Neural cell (in vitro differentiated cells): ENCODE results near the gene KLHL17. TPM values are rescaled to one million over a fixed set of nuclear protein-coding genes. Genes with fewer than 3 reads are reported as not detected.

ENCODE experiments used
- H2AFZ ChIP-seq: fragments of 200-600, 300-800 bp; sonication (generic), shearing (Covaris generic); 2 replicates; pipeline ENCODE4 v1.6.0; 2014; ENCODE audit warnings: low read depth, mild to moderate bottlenecking, antibody characterized with exemption, low read length, moderate library complexity
- H3F3A ChIP-seq: fragments of 200-600 bp; shearing (Covaris generic); 2 replicates; pipeline ENCODE4 v1.6.1; 2016; ENCODE audit warnings: mild to moderate bottlenecking, moderate library complexity, mixed read lengths, antibody characterized with exemption, low read length; ENCODE audit not compliant: insufficient read depth, poor library complexity, severe bottlenecking
- H3K27ac ChIP-seq: fragments of 200-600, 300-800 bp; sonication (generic), shearing (Covaris generic); 2 replicates; pipeline ENCODE4 v1.5.1; 2014; ENCODE audit warnings: mild to moderate bottlenecking, low read length, moderate library complexity
- H3K27me3 ChIP-seq: fragments of 300-800, 200-600 bp; sonication (generic), shearing (Covaris generic); 2 replicates; pipeline ENCODE4 v1.6.0; 2014; ENCODE audit warnings: mild to moderate bottlenecking, low read depth, low read length, moderate library complexity; ENCODE audit not compliant: insufficient read depth
- H3K36me3 ChIP-seq: fragments of 300-800, 200-600 bp; sonication (generic), shearing (Covaris generic); 2 replicates; pipeline ENCODE4 v1.5.1; 2014; ENCODE audit warnings: mild to moderate bottlenecking, antibody characterized with exemption, low read length, moderate library complexity; ENCODE audit not compliant: insufficient read depth
- H3K4me2 ChIP-seq: fragments of 300-800, 200-600 bp; sonication (generic), shearing (Covaris generic); 2 replicates; pipeline ENCODE4 v1.6.0; 2014; ENCODE audit warnings: mild to moderate bottlenecking, low read length
- H3K4me3 ChIP-seq: fragments of 300-800, 200-600 bp; sonication (generic), shearing (Covaris generic); 2 replicates; pipeline ENCODE4 v1.5.1; 2014; ENCODE audit warnings: mild to moderate bottlenecking, low read length, moderate library complexity
- H3K79me2 ChIP-seq: fragments of 200-600 bp; shearing (Covaris generic); replicated peaks from 2 replicates; pipeline ENCODE4 v1.6.0; 2014; ENCODE audit warnings: mild to moderate bottlenecking, low read length, moderate library complexity; ENCODE audit not compliant: insufficient read depth
- H3K9ac ChIP-seq: fragments of 300-800, 200-600 bp; sonication (generic), shearing (Covaris generic); 2 replicates; pipeline ENCODE4 v1.6.1; 2016; ENCODE audit warnings: mild to moderate bottlenecking, low read length, mixed read lengths
- H3K9me2 ChIP-seq: fragments of 200-600 bp; shearing (Covaris generic); 2 replicates; pipeline ENCODE4 v1.6.1; 2016; ENCODE audit warnings: mild to moderate bottlenecking, low read length, mixed read lengths; ENCODE audit not compliant: insufficient read depth
- H3K9me3 ChIP-seq: fragments of 200-600, 300-800 bp; sonication (generic), shearing (Covaris generic); 2 replicates; pipeline ENCODE4 v1.6.1; 2016; ENCODE audit warnings: mild to moderate bottlenecking, mixed run types, low read length, moderate library complexity, mixed read lengths
- H4K20me1 ChIP-seq: fragments of 200-600 bp; shearing (Covaris generic); 2 replicates; pipeline ENCODE4 v1.6.1; 2016; ENCODE audit warnings: mild to moderate bottlenecking, mixed run types; ENCODE audit not compliant: insufficient read depth
- EP300 ChIP-seq: fragments of 450-650 bp; conservative IDR thresholded peaks from 2 replicates; pipeline ENCODE4 v1.6.1; 2014; ENCODE audit warnings: antibody characterized with exemption, mild to moderate bottlenecking, moderate library complexity; ENCODE audit not compliant: poor library complexity, severe bottlenecking
- EZH2 ChIP-seq: fragments of 200-600, 300-800 bp; shearing (Covaris generic), sonication (generic); IDR thresholded peaks from 2 replicates; pipeline ENCODE4 v1.6.1; 2014; ENCODE audit warnings: antibody characterized with exemption, low read length, borderline replicate concordance, mild to moderate bottlenecking; ENCODE audit not compliant: insufficient read depth, poor library complexity, severe bottlenecking
- MXI1 ChIP-seq: fragments of 450-650 bp; conservative IDR thresholded peaks from 2 replicates; pipeline ENCODE4 v1.6.1; 2014; ENCODE audit warnings: antibody characterized with exemption, mild to moderate bottlenecking; ENCODE audit not compliant: poor library complexity, severe bottlenecking
- POLR2AphosphoS5 ChIP-seq: IDR thresholded peaks from 2 replicates; pipeline ENCODE4 v1.6.1; 2012
- RAD21 ChIP-seq: fragments of 450-650 bp; conservative IDR thresholded peaks from 2 replicates; pipeline ENCODE4 v1.6.1; 2014; ENCODE audit warnings: antibody characterized with exemption, mild to moderate bottlenecking, moderate library complexity
- SMC3 ChIP-seq: fragments of 450-650 bp; conservative IDR thresholded peaks from 2 replicates; pipeline ENCODE4 v1.6.1; 2014; ENCODE audit warnings: antibody characterized with exemption, mild to moderate bottlenecking, moderate library complexity; ENCODE audit not compliant: poor library complexity
- TAF1 ChIP-seq: IDR thresholded peaks from 2 replicates; pipeline ENCODE4 v1.6.1; 2012; ENCODE audit warnings: low read depth
- polyA plus RNA-seq: library from polyadenylated mRNA; depleted of rRNA; stranded (reverse); fragments of >200 nt; gene quantifications from 2 replicates; pipeline ENCODE4 v1.2.3, GENCODE V29; 2014
- TF ChIP-seq, protein P1 (sequence below): fragments of 450-650 bp; IDR thresholded peaks from 2 replicates; pipeline ENCODE4 v1.5.1; 2014; ENCODE audit warnings: antibody characterized with exemption, mild to moderate bottlenecking, moderate library complexity; ENCODE audit not compliant: poor library complexity, severe bottlenecking
- TF ChIP-seq, protein P2 (sequence below): IDR thresholded peaks from 2 replicates; pipeline ENCODE4 v1.6.1; 2012; ENCODE audit warnings: borderline replicate concordance

Gene KLHL17
- polyA plus RNA-seq, 1 donor from 2014 or later, result 52.3 TPM

DNA sequence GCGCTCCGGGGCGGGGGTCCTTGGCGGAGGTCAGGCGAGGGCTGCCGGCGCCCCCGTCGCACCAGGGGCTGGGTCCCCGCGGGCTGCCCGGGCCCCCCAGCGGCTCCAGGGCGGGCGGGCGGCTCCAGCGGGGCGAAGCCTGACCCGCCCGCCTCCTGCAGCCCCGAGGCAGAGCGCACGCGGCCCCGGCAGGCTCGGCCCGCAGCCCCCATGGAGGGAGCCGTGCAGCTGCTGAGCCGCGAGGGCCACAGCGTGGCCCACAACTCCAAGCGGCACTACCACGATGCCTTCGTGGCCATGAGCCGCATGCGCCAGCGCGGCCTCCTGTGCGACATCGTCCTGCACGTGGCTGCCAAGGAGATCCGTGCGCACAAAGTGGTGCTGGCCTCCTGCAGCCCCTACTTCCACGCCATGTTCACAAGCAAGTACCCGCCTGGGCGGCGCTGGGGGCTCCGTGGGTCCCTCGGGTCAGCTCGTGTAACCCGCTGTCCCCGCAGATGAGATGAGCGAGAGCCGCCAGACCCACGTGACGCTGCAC, 817 bp downstream of the KLHL17 start (continued):
- TF ChIP-seq, protein P1, sequence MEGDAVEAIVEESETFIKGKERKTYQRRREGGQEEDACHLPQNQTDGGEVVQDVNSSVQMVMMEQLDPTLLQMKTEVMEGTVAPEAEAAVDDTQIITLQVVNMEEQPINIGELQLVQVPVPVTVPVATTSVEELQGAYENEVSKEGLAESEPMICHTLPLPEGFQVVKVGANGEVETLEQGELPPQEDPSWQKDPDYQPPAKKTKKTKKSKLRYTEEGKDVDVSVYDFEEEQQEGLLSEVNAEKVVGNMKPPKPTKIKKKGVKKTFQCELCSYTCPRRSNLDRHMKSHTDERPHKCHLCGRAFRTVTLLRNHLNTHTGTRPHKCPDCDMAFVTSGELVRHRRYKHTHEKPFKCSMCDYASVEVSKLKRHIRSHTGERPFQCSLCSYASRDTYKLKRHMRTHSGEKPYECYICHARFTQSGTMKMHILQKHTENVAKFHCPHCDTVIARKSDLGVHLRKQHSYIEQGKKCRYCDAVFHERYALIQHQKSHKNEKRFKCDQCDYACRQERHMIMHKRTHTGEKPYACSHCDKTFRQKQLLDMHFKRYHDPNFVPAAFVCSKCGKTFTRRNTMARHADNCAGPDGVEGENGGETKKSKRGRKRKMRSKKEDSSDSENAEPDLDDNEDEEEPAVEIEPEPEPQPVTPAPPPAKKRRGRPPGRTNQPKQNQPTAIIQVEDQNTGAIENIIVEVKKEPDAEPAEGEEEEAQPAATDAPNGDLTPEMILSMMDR, result no peak
- TF ChIP-seq EZH2 (no peak), SMC3 (no peak)

DNA sequence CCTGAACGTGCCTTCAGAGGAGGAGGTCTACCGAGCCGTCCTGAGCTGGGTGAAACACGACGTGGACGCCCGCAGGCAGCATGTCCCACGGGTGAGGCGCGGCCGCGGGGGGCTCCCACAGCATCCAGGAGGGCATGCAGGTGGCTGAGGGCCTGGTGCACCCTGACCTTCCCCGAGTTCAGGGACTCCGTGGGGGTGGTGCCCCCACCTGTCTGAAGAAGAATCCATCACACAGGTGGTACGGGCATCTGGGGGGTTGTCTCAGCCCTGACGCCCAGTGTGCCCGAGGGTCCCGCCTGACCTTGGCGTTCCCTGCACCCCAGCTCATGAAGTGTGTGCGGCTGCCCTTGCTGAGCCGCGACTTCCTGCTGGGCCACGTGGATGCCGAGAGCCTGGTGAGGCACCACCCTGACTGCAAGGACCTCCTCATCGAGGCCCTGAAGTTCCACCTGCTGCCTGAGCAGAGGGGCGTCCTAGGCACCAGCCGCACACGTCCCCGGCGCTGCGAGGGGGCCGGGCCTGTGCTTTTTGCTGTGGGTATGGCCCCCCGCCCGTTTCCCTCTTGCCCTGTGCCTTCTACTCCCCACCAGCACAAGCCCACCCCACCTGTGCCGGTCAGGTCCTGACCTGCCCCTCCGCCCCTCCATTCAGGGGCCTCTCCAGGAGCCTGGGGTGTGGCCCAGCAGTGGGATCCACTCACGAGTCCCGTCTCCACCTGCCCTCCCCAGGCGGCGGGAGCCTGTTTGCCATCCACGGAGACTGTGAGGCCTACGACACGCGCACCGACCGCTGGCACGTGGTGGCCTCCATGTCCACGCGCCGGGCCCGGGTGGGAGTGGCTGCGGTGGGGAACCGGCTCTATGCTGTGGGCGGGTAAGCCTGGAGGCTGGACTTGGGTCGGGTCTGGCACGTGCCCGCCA, 2.3 kb downstream of the KLHL17 start:
- peaks cover 23% of the 10 kb centered on the region for H3K27me3 ChIP-seq
- no peak overlapping the region for H3K27ac ChIP-seq
- H3K9me3 ChIP-seq, result no peaks in the 10 kb centered on the region
- peaks cover 7% of the 10 kb centered on the region for H3K79me2 ChIP-seq
- H3K4me3 ChIP-seq, result no peak overlapping the region
- H3K36me3 ChIP-seq, result no peaks in the 10 kb centered on the region
- no peaks in the 10 kb centered on the region for H4K20me1 ChIP-seq
- no peak overlapping the region for H3K9ac ChIP-seq
- H2AFZ ChIP-seq, result no peak overlapping the region
- TF ChIP-seq POLR2AphosphoS5 (no peak), MXI1 (no peak), EZH2 (no peak), EP300 (no peak), SMC3 (no peak), TAF1 (no peak), RAD21 (no peak)
- TF ChIP-seq, protein P1, result no peak
- TF ChIP-seq, protein P2, sequence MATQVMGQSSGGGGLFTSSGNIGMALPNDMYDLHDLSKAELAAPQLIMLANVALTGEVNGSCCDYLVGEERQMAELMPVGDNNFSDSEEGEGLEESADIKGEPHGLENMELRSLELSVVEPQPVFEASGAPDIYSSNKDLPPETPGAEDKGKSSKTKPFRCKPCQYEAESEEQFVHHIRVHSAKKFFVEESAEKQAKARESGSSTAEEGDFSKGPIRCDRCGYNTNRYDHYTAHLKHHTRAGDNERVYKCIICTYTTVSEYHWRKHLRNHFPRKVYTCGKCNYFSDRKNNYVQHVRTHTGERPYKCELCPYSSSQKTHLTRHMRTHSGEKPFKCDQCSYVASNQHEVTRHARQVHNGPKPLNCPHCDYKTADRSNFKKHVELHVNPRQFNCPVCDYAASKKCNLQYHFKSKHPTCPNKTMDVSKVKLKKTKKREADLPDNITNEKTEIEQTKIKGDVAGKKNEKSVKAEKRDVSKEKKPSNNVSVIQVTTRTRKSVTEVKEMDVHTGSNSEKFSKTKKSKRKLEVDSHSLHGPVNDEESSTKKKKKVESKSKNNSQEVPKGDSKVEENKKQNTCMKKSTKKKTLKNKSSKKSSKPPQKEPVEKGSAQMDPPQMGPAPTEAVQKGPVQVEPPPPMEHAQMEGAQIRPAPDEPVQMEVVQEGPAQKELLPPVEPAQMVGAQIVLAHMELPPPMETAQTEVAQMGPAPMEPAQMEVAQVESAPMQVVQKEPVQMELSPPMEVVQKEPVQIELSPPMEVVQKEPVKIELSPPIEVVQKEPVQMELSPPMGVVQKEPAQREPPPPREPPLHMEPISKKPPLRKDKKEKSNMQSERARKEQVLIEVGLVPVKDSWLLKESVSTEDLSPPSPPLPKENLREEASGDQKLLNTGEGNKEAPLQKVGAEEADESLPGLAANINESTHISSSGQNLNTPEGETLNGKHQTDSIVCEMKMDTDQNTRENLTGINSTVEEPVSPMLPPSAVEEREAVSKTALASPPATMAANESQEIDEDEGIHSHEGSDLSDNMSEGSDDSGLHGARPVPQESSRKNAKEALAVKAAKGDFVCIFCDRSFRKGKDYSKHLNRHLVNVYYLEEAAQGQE, result no peak
- no peak overlapping the region for H3K4me2 ChIP-seq
- no peaks in the 10 kb centered on the region for H3F3A ChIP-seq
- no peaks in the 10 kb centered on the region for H3K9me2 ChIP-seq
